ENCODE results near the gene ZNF774.

DNA sequence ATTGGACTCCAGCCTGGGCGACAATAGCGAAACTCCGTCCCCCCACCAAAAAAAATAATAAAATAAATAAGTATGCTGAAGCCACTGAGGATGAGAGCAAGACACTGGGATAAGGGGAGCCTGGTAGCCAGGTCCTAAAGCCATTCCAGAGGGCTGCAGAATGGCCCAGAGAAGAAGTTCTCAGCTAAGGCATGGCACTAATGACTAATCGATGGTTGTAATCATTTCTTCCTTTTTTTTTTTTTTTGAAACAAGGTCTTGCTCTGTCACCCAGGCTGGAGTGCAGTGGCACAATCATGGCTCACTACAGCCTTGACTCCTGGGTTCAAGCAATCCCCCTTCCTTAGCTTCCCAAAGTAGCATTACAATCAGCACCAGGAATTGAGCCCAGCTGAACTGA lies 25.6 kb upstream of the ZNF774 start:
- TF ChIP-seq CTCF (IDR thresholded peaks at IDR 0.05) = no peak
- no peak for TF ChIP-seq POLR2AphosphoS5 (IDR thresholded peaks at IDR 0.05)
- TF ChIP-seq EP300 (IDR thresholded peaks at IDR 0.05) = no peak
